Suprapubic skin (tissue), 3 donors: ENCODE data around the gene ZFAND6.

Experiments used
- CTCF ChIP-seq, 2 donors: fragments of 200-600 bp in 1 of 2; fragments of 450-650 bp in 1 of 2; sonication (generic) in 1 of 2; IDR thresholded peaks; one replicate each; pipeline ENCODE4 v1.5.1; 2016 to 2019; ENCODE audit warnings: antibody characterized with exemption in 2 of 2, mild to moderate bottlenecking in 1 of 2, moderate library complexity in 1 of 2
- POLR2AphosphoS5 ChIP-seq, 3 donors: sonication (generic); formaldehyde crosslinking; IDR thresholded peaks; one replicate each; pipeline ENCODE4 v1.6.1; 2017; ENCODE audit warnings: antibody characterized with exemption in 3 of 3

DNA sequence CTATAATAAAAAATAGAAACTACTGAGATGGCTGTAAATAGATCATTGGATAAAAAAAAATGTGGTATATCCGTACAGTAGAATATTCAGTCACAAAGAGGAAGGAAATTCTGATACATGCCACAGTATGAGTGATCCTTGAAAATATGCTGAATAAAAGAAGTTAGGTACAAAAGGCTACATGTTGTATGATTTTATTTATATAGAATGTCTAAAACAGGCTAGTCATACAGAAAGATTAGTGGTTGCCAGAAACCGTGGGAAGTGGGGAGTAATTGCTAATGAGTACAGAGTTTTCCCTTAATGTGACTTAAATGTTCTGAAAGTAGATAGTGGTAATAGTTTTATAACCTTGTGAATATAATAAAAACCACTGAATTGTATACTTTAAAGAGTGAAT, 68.4 kb downstream of the ZFAND6 start:
- TF ChIP-seq CTCF (IDR thresholded peaks at IDR 0.05) (no peak), POLR2AphosphoS5 (IDR thresholded peaks at IDR 0.05) (no peak)
